ENCODE results near the gene RAB40C. TPM values are rescaled to one million over a fixed set of nuclear protein-coding genes. Genes with fewer than 3 reads are reported as not detected.

Gene RAB40C
- total and polyA plus RNA-seq, 9 of the 15 experiments (the other 6 are each of a cell fraction or from before 2014, with no cell fraction given), result 0.17 to 23.4 (median 8.7) TPM

- no peak for TF ChIP-seq ID3 (CRISPR knock-in tag; IDR thresholded peaks at IDR 0.05)
- TF ChIP-seq ID3 (tag; IDR thresholded peaks at IDR 0.05), result no peak
- no peak for TF ChIP-seq ZKSCAN1 (IDR thresholded peaks at IDR 0.05; ENCODE audit: low read depth, low read length)
- no peak for TF ChIP-seq IFI16 (CRISPR knock-in tag; IDR thresholded peaks at IDR 0.05)
- TF ChIP-seq E2F3 (CRISPR knock-in tag; IDR thresholded peaks at IDR 0.05), result no peak
- no peak for TF ChIP-seq PCBP2 (IDR thresholded peaks at IDR 0.05; ENCODE audit: low read depth, low read length, poor library complexity, severe bottlenecking)
- no peak for TF ChIP-seq RUNX1 (IDR thresholded peaks at IDR 0.05; ENCODE audit: low read depth)
- no peak for TF ChIP-seq ZNF644 (tag; IDR thresholded peaks at IDR 0.05; ENCODE audit: low read depth)
- no peak for TF ChIP-seq MTA1 (IDR thresholded peaks at IDR 0.05; ENCODE audit: borderline replicate concordance)
- TF ChIP-seq ZBTB12 (CRISPR knock-in tag; IDR thresholded peaks at IDR 0.05), result no peak
- TF ChIP-seq CBX1 (IDR thresholded peaks at IDR 0.05; ENCODE audit: low read depth), result no peak
- TF ChIP-seq JUND (IDR thresholded peaks at IDR 0.05; ENCODE audit: borderline replicate concordance, low read depth, low read length), result peak; percentile 88
- TF ChIP-seq JUND (tag; IDR thresholded peaks at IDR 0.05; ENCODE audit: borderline replicate concordance, low read depth, low read length), result peak; percentile 50; the same call in 1 of the 3 replicates
- TF ChIP-seq SMARCA5 (IDR thresholded peaks at IDR 0.05), result peak; percentile 32; the same call in 1 of the 2 replicates
- TF ChIP-seq HSF4 (CRISPR knock-in tag; IDR thresholded peaks at IDR 0.05; ENCODE audit: borderline replicate concordance), result no peak
- TF ChIP-seq, protein P1, sequence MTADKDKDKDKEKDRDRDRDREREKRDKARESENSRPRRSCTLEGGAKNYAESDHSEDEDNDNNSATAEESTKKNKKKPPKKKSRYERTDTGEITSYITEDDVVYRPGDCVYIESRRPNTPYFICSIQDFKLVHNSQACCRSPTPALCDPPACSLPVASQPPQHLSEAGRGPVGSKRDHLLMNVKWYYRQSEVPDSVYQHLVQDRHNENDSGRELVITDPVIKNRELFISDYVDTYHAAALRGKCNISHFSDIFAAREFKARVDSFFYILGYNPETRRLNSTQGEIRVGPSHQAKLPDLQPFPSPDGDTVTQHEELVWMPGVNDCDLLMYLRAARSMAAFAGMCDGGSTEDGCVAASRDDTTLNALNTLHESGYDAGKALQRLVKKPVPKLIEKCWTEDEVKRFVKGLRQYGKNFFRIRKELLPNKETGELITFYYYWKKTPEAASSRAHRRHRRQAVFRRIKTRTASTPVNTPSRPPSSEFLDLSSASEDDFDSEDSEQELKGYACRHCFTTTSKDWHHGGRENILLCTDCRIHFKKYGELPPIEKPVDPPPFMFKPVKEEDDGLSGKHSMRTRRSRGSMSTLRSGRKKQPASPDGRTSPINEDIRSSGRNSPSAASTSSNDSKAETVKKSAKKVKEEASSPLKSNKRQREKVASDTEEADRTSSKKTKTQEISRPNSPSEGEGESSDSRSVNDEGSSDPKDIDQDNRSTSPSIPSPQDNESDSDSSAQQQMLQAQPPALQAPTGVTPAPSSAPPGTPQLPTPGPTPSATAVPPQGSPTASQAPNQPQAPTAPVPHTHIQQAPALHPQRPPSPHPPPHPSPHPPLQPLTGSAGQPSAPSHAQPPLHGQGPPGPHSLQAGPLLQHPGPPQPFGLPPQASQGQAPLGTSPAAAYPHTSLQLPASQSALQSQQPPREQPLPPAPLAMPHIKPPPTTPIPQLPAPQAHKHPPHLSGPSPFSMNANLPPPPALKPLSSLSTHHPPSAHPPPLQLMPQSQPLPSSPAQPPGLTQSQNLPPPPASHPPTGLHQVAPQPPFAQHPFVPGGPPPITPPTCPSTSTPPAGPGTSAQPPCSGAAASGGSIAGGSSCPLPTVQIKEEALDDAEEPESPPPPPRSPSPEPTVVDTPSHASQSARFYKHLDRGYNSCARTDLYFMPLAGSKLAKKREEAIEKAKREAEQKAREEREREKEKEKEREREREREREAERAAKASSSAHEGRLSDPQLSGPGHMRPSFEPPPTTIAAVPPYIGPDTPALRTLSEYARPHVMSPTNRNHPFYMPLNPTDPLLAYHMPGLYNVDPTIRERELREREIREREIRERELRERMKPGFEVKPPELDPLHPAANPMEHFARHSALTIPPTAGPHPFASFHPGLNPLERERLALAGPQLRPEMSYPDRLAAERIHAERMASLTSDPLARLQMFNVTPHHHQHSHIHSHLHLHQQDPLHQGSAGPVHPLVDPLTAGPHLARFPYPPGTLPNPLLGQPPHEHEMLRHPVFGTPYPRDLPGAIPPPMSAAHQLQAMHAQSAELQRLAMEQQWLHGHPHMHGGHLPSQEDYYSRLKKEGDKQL (CRISPR knock-in tag; IDR thresholded peaks at IDR 0.05; ENCODE audit: borderline replicate concordance), result no peak
- no peak for TF ChIP-seq HOXB6 (CRISPR knock-in tag; IDR thresholded peaks at IDR 0.05; ENCODE audit: borderline replicate concordance)
- TF ChIP-seq ZNF589 (CRISPR knock-in tag; IDR thresholded peaks at IDR 0.05; ENCODE audit: low read depth), result no peak
- no peak for TF ChIP-seq CTBP1 (IDR thresholded peaks at IDR 0.05; ENCODE audit: borderline replicate concordance)
- TF ChIP-seq PML (IDR thresholded peaks at IDR 0.05; ENCODE audit: low read length), result no peak
- no peak for TF ChIP-seq ESRRA (IDR thresholded peaks at IDR 0.05; ENCODE audit: borderline replicate concordance, low read depth)
- no peak for TF ChIP-seq CHD1 (IDR thresholded peaks at IDR 0.05; ENCODE audit: low read length)
- no peak for TF ChIP-seq ZBED1 (IDR thresholded peaks at IDR 0.05)
- no peak for TF ChIP-seq EP300 (IDR thresholded peaks at IDR 0.05; ENCODE audit: low read length)
- no peak for TF ChIP-seq ZNF780A (CRISPR knock-in tag; IDR thresholded peaks at IDR 0.05)
Observed at GRCh38 chr16:626787-627453, 37.1 kb downstream of the RAB40C start (continued).
